ENCODE measurements around the gene NAALADL2. TPM values are rescaled to one million over a fixed set of nuclear protein-coding genes. Genes with fewer than 3 reads are reported as not detected.

The NAALADL2 gene
- total and polyA plus RNA-seq, 2 donors (not counting 3 experiments of a cell fraction or from before 2014, with no cell fraction given): 1.1 to 4.0 TPM

- no peak for FAIRE-seq
- Histone ChIP-seq H3K9me1 (replicated peaks; ENCODE audit: control insufficient read depth, extremely low read depth, insufficient read depth, low read length) (no peaks in the 10 kb centered on the region), H3K9ac (replicated peaks; ENCODE audit: extremely low read depth, insufficient read depth, low read length) (no peak overlapping the region), H2AFZ (ENCODE audit: low read depth, low read length) (no peak overlapping the region), H4K20me1 (replicated peaks; ENCODE audit: control insufficient read depth, extremely low read depth, insufficient read depth, low read length) (no peaks in the 10 kb centered on the region), H3K79me2 (ENCODE audit: control insufficient read depth, insufficient read depth, low read length) (no peaks in the 10 kb centered on the region), H3K4me2 (ENCODE audit: insufficient read depth, low read length) (no peak overlapping the region), H3K27me3 (ENCODE audit: control insufficient read depth in 2 of 2, insufficient read depth in 2 of 2, low read length in 2 of 2) (no peaks in the 10 kb centered on the region), H3K9me3 (replicated peaks; ENCODE audit: control insufficient read depth, insufficient read depth, low read length) (no peaks in the 10 kb centered on the region), H3K4me1 (ENCODE audit: control insufficient read depth, extremely low read depth, insufficient read depth, low read length) (no peaks in the 10 kb centered on the region), H3K27ac (ENCODE audit: insufficient read depth, low read depth, low read length) (no peak overlapping the region), H3K4me3 (replicated peaks in 1 of 3; ENCODE audit: insufficient read depth in 1 of 3, low read depth in 1 of 3, low read length in 3 of 3) (no peak overlapping the region), H3K36me3 (ENCODE audit: control insufficient read depth in 2 of 2, extremely low read depth in 1 of 2, insufficient read depth in 2 of 2, low read length in 2 of 2) (no peaks in the 10 kb centered on the region)
- BruUV-seq (replicated peaks): no TSS peak
- intact Hi-C loops (cut with micrococcal nuclease) (no loop called here), dilution Hi-C loops (cut with MboI; ENCODE audit: extremely low pct_ligation_motif_present, low sequenced_read_pairs) (no loop called here)
- no peak for TF ChIP-seq EZH2 (IDR thresholded peaks at IDR 0.05; ENCODE audit: borderline replicate concordance, low read depth, low read length, severe bottlenecking)
- no peak for TF ChIP-seq JUN (IDR thresholded peaks at IDR 0.05; ENCODE audit: borderline replicate concordance, insufficient read depth, insufficient read length, low read depth)
- no peak for TF ChIP-seq FOS (IDR thresholded peaks at IDR 0.05; ENCODE audit: borderline replicate concordance, insufficient read depth, low read length)
- no peak for TF ChIP-seq GATA2 (IDR thresholded peaks at IDR 0.05; ENCODE audit: insufficient read depth, insufficient read length, low read depth, low read length)
- TF ChIP-seq POLR2A (IDR thresholded peaks at IDR 0.05; ENCODE audit: low read depth, low read length): no peak
- no peak for TF ChIP-seq POLR2AphosphoS5 (IDR thresholded peaks at IDR 0.05; ENCODE audit: insufficient read depth, low read depth, low read length)
- TF ChIP-seq CTCF (IDR thresholded peaks at IDR 0.05; ENCODE audit: extremely low read depth in 1 of 2, insufficient read depth in 1 of 2, low read depth in 1 of 2, low read length in 2 of 2): no peak
- no peak for TF ChIP-seq MYC (IDR thresholded peaks at IDR 0.05; ENCODE audit: low read depth, low read length)
- TF ChIP-seq, protein P1, sequence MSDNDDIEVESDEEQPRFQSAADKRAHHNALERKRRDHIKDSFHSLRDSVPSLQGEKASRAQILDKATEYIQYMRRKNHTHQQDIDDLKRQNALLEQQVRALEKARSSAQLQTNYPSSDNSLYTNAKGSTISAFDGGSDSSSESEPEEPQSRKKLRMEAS (IDR thresholded peaks at IDR 0.05; ENCODE audit: insufficient read depth, insufficient read length): no peak
- ChIA-PET CTCF (no interaction called here), POLR2A (no interaction called here)
- DNase-seq (ENCODE audit: low read depth, low spot score): no peak
Observed at GRCh38 chr3:175852560-175852959, 993.4 kb downstream of the NAALADL2 start.

Measured in endothelial cell of umbilical vein (primary cell).